Fibroblast of skin of scalp (primary cell): ENCODE data around the gene UBP1. TPM values are rescaled to one million over a fixed set of nuclear protein-coding genes. Genes with fewer than 3 reads are reported as not detected.
"Not testable (repeated sequence)": the region's sequence is repeated elsewhere in the genome, so short reads cannot be mapped to it uniquely, and the experiment has no call there.

ENCODE experiments used
- DNase-seq: peaks from one replicate; pipeline ENCODE4 v3.0.0-alpha.2; 2013
- polyA plus RNA-seq, 2 experiments: library from polyadenylated mRNA; unstranded; fragments of 120-200 nt; gene quantifications; one replicate each; pipeline ENCODE4 v1.2.1, GENCODE V29; 2013; ENCODE audit not compliant: insufficient read length in 2 of 2

The UBP1 gene
- 68.8 TPM for polyA plus RNA-seq (2013, experiment 1 of 2; ENCODE audit: insufficient read length)
- polyA plus RNA-seq (2013, experiment 2 of 2; ENCODE audit: insufficient read length), result 75.5 TPM

- peak; percentile 100 for DNase-seq
These were observed at the start of gene UBP1 for GRCh38 chr3:33440328-33441224. Gene UBP1 (minus strand): TSS chr3:33440405. CDS start chr3:33439848, 557 bp downstream.

GRCh38 chr3:33488683-33489082, 48.5 kb upstream of the UBP1 start:
- DNase-seq, result no peak

- DNase-seq, result no peak
These were observed 48.0 kb upstream of the UBP1 start for GRCh38 chr3:33488246-33488645.

- DNase-seq, result peak; percentile 13
These were observed 41.9 kb upstream of the UBP1 start for GRCh38 chr3:33482111-33482521.

GRCh38 chr3:33474896-33475295, 34.7 kb upstream of the UBP1 start:
- DNase-seq, result no peak

- DNase-seq, result no peak
These were observed 33.6 kb upstream of the UBP1 start for GRCh38 chr3:33473813-33474212.

GRCh38 chr3:33467786-33468185, 27.6 kb upstream of the UBP1 start:
- peak; percentile 16 for DNase-seq

- DNase-seq, result no peak
These were observed 20.9 kb upstream of the UBP1 start for GRCh38 chr3:33461097-33461496.

- DNase-seq, result not testable (repeated sequence)
These were observed 19.4 kb upstream of the UBP1 start for GRCh38 chr3:33459577-33459976.

- no peak for DNase-seq
These were observed 18.2 kb upstream of the UBP1 start for GRCh38 chr3:33458446-33458845.

- no peak for DNase-seq
These were observed 16.6 kb upstream of the UBP1 start for GRCh38 chr3:33456756-33457155.

- DNase-seq, result no peak
These were observed 13.1 kb upstream of the UBP1 start for GRCh38 chr3:33453331-33453761.

GRCh38 chr3:33451994-33452393, 11.8 kb upstream of the UBP1 start:
- not testable (repeated sequence) for DNase-seq

GRCh38 chr3:33447958-33448357, 7.8 kb upstream of the UBP1 start:
- no peak for DNase-seq

GRCh38 chr3:33447256-33447625, 7.0 kb upstream of the UBP1 start:
- DNase-seq, result not testable (repeated sequence)

GRCh38 chr3:33442190-33442589, 2.0 kb upstream of the UBP1 start:
- DNase-seq, result no peak

GRCh38 chr3:33441225-33441976, 1.2 kb upstream of the UBP1 start:
- no peak for DNase-seq

GRCh38 chr3:33439546-33440327, 468 bp downstream of the UBP1 start:
- peak; percentile 29 for DNase-seq

GRCh38 chr3:33438881-33439545, 1.2 kb downstream of the UBP1 start:
- peak; percentile 44 for DNase-seq

- peak; percentile 39 for DNase-seq
These were observed 1.9 kb downstream of the UBP1 start for GRCh38 chr3:33438284-33438668.

- DNase-seq, result peak; percentile 30
These were observed 2.5 kb downstream of the UBP1 start for GRCh38 chr3:33437556-33438283.
